Keratinocyte (primary cell): ENCODE measurements around the gene CRYGB. TPM values are rescaled to one million over a fixed set of nuclear protein-coding genes. Genes with fewer than 3 reads are reported as not detected.

Experiments used
- DNase-seq: peaks from one replicate; pipeline ENCODE4 v3.0.0-alpha.2; 2011; ENCODE audit warnings: low read depth, missing footprints, low spot score
- FAIRE-seq: peaks from 2 replicates; lab custom pipeline; 2011; peaks lifted over from hg19 to GRCh38; lab: Jason Lieb, UNC
- H2AFZ ChIP-seq: 2 replicates; pipeline ENCODE4 v1.6.0; 2012; ENCODE audit warnings: low read length, control low read depth, inconsistent platforms; ENCODE audit not compliant: control insufficient read depth
- H3K27ac ChIP-seq: 2 replicates; pipeline ENCODE4 v1.5.1; 2011; ENCODE audit warnings: low read length; ENCODE audit not compliant: control insufficient read depth, insufficient read depth
- H3K27me3 ChIP-seq: 3 replicates; pipeline ENCODE4 v1.6.0; 2011; ENCODE audit warnings: low read length; ENCODE audit not compliant: control insufficient read depth, insufficient read depth; ENCODE audit errors: extremely low read depth
- H3K36me3 ChIP-seq, 2 experiments: 2 replicates in 1 of 2; 3 replicates in 1 of 2; pipeline ENCODE4 v1.5.1; 2011; ENCODE audit warnings: low read length in 2 of 2, mild to moderate bottlenecking in 1 of 2; ENCODE audit not compliant: control insufficient read depth in 2 of 2, insufficient read depth in 2 of 2; ENCODE audit errors: extremely low read depth in 1 of 2
- H3K4me1 ChIP-seq: 3 replicates; pipeline ENCODE4 v1.5.1; 2011; ENCODE audit warnings: low read length; ENCODE audit not compliant: control insufficient read depth, insufficient read depth; ENCODE audit errors: extremely low read depth
- H3K4me2 ChIP-seq: 3 replicates; pipeline ENCODE4 v1.6.0; 2011; ENCODE audit warnings: low read depth, low read length; ENCODE audit not compliant: control insufficient read depth, insufficient read depth; ENCODE audit errors: extremely low read depth
- H3K4me3 ChIP-seq, 3 experiments: fragments of 200-600 bp in 1 of 3; sonication (generic) in 1 of 3; 2 replicates in 2 of 3; 3 replicates in 1 of 3; pipeline ENCODE4 v1.5.1; 2011 to 2016; ENCODE audit warnings: low read length in 3 of 3, mild to moderate bottlenecking in 3 of 3, control low read depth in 2 of 3, inconsistent platforms in 1 of 3, low read depth in 1 of 3, mixed read lengths in 1 of 3, mixed run types in 1 of 3, moderate library complexity in 1 of 3; ENCODE audit not compliant: control insufficient read depth in 2 of 3, insufficient read depth in 2 of 3; ENCODE audit errors: extremely low read depth in 1 of 3
- H3K79me2 ChIP-seq: 2 replicates; pipeline ENCODE4 v1.6.0; 2012; ENCODE audit warnings: low read length; ENCODE audit not compliant: control insufficient read depth, insufficient read depth
- H3K9ac ChIP-seq: 3 replicates; pipeline ENCODE4 v1.6.0; 2011; ENCODE audit warnings: low read length; ENCODE audit not compliant: control insufficient read depth, insufficient read depth; ENCODE audit errors: extremely low read depth
- H3K9me1 ChIP-seq: 3 replicates; pipeline ENCODE4 v1.6.0; 2011; ENCODE audit warnings: low read length; ENCODE audit not compliant: control insufficient read depth, insufficient read depth; ENCODE audit errors: extremely low read depth
- H3K9me3 ChIP-seq: 2 replicates; pipeline ENCODE4 v1.5.1; 2012; ENCODE audit warnings: low read depth, low read length; ENCODE audit not compliant: control insufficient read depth
- H4K20me1 ChIP-seq: 3 replicates; pipeline ENCODE4 v1.6.0; 2011; ENCODE audit warnings: low read length; ENCODE audit not compliant: control insufficient read depth, insufficient read depth; ENCODE audit errors: extremely low read depth
- EZH2 ChIP-seq: IDR thresholded peaks from one replicate; pipeline ENCODE4 v1.6.1; 2012; ENCODE audit warnings: inconsistent platforms, mild to moderate bottlenecking, low read length, moderate library complexity
- dilution Hi-C: fragments of 300-500 bp; cut with MboI; formaldehyde crosslinking; loops from one replicate; pipeline ENCODE4 v1.7.0; 2020; ENCODE audit warnings: low sequenced_read_pairs; ENCODE audit not compliant: extremely low pct_ligation_motif_present
- polyA plus RNA-seq, 5 experiments: library from polyadenylated mRNA; depleted of rRNA in 3 of 5; stranded (reverse) in 3 of 5; stranded (forward) in 1 of 5; unstranded in 1 of 5; fragments of >200 nt; gene quantifications; 1 replicate in 1 of 5; 2 replicates in 3 of 5; 3 replicates in 1 of 5; pipeline versions ENCODE4 v1.2.1 to v1.2.3, GENCODE V29; 2011 to 2012; ENCODE audit warnings: missing spikeins in 2 of 5, low read depth in 1 of 5, low replicate concordance in 1 of 5
- TF ChIP-seq, protein P1 (sequence below), 3 experiments: IDR thresholded peaks in 1 of 3; conservative IDR thresholded peaks in 1 of 3; optimal IDR thresholded peaks in 1 of 3; 2 replicates in 2 of 3; 3 replicates in 1 of 3; pipeline versions ENCODE3 to v1.5.1; 2011; ENCODE audit warnings: low read length in 3 of 3, mild to moderate bottlenecking in 3 of 3, moderate library complexity in 2 of 3, control low read depth in 1 of 3, inconsistent platforms in 1 of 3; ENCODE audit not compliant: insufficient read depth in 2 of 3; ENCODE audit errors: extremely low read depth in 1 of 3

The CRYGB gene
- polyA plus RNA-seq, 1 donor (not counting 4 experiments of a cell fraction or from before 2014, with no cell fraction given): not detected

DNA sequence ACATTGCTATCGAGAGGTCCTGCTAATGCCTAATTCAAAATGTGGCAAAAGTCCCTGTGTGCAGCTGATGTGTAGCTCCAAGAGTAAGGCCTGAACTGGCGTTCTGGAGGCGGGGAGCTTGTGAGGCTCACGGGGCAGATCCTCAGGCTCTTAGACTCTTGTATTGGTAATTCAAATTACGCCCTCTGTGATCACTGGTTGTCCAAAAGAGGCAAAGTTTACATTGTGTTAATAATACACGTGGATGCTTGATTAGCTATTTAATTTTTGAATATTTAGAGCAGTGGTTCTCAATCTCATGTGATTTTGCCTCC lies 29.8 kb upstream of the CRYGB start:
- peak overlapping the region; percentile 49 for H2AFZ ChIP-seq

GRCh38 chr2:208175069-208175839 lies 29.3 kb upstream of the CRYGB start:
- dilution Hi-C loops: no loop called here
- Histone ChIP-seq H3K9me3 (no peaks in the 10 kb centered on the region), H3K4me2 (peak overlapping the region; percentile 2), H3K9ac (no peak overlapping the region), H3K36me3 (no peaks in the 10 kb centered on the region), H3K4me3 (no peak overlapping the region), H3K79me2 (no peaks in the 10 kb centered on the region), H3K27me3 (no peaks in the 10 kb centered on the region), H3K9me1 (no peaks in the 10 kb centered on the region), H4K20me1 (no peaks in the 10 kb centered on the region), H3K27ac (no peak overlapping the region), H2AFZ (peak overlapping the region; percentile 49), H3K4me1 (no peaks in the 10 kb centered on the region)
- FAIRE-seq (peak; percentile 94), DNase-seq (peak; percentile 17)
- no peak for TF ChIP-seq EZH2
- TF ChIP-seq, protein P1, sequence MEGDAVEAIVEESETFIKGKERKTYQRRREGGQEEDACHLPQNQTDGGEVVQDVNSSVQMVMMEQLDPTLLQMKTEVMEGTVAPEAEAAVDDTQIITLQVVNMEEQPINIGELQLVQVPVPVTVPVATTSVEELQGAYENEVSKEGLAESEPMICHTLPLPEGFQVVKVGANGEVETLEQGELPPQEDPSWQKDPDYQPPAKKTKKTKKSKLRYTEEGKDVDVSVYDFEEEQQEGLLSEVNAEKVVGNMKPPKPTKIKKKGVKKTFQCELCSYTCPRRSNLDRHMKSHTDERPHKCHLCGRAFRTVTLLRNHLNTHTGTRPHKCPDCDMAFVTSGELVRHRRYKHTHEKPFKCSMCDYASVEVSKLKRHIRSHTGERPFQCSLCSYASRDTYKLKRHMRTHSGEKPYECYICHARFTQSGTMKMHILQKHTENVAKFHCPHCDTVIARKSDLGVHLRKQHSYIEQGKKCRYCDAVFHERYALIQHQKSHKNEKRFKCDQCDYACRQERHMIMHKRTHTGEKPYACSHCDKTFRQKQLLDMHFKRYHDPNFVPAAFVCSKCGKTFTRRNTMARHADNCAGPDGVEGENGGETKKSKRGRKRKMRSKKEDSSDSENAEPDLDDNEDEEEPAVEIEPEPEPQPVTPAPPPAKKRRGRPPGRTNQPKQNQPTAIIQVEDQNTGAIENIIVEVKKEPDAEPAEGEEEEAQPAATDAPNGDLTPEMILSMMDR (optimal IDR thresholded peaks at IDR 0.05 in 1 of 3, IDR thresholded peaks at IDR 0.05 in 1 of 3, conservative IDR thresholded peaks at IDR 0.05 in 1 of 3; ENCODE audit: extremely low read depth in 1 of 3, insufficient read depth in 2 of 3, low read length in 3 of 3): peak; percentile 87 to 97 (median 96)

More for the DNA sequence above, 29.8 kb upstream of the CRYGB start:
- no peak for FAIRE-seq
- H3K4me1 ChIP-seq: no peaks in the 10 kb centered on the region
- H3K4me2 ChIP-seq: no peak overlapping the region
- no peak overlapping the region for H3K4me3 ChIP-seq
- no peaks in the 10 kb centered on the region for H4K20me1 ChIP-seq
- H3K79me2 ChIP-seq: no peaks in the 10 kb centered on the region
- H3K9me3 ChIP-seq: no peaks in the 10 kb centered on the region
- H3K9ac ChIP-seq: no peak overlapping the region
- H3K36me3 ChIP-seq: no peaks in the 10 kb centered on the region
- no peak for DNase-seq
- H3K9me1 ChIP-seq: no peaks in the 10 kb centered on the region
- no peak overlapping the region for H3K27ac ChIP-seq
- dilution Hi-C loops: no loop called here
- TF ChIP-seq EZH2: no peak
- TF ChIP-seq, protein P1 (optimal IDR thresholded peaks at IDR 0.05 in 1 of 3, IDR thresholded peaks at IDR 0.05 in 1 of 3, conservative IDR thresholded peaks at IDR 0.05 in 1 of 3; ENCODE audit: extremely low read depth in 1 of 3, insufficient read depth in 2 of 3, low read length in 3 of 3): no peak
- H3K27me3 ChIP-seq: no peaks in the 10 kb centered on the region
